Measurements from ENCODE around the gene TOM1L2.

GRCh38 chr17:17852930-17853329 is 119.3 kb downstream of the TOM1L2 start:
- TF ChIP-seq CTCF (IDR thresholded peaks at IDR 0.05; ENCODE audit: borderline replicate concordance, extremely low read depth, low read length, poor library complexity, severe bottlenecking) (no peak), EZH2 (IDR thresholded peaks at IDR 0.05; ENCODE audit: borderline replicate concordance, low read depth, low read length, severe bottlenecking) (no peak)
